GM23338 (cell line): ENCODE measurements around the gene LAPTM4A.

ENCODE experiments used
- CREB1 ChIP-seq: fragments of 250-450 bp; sonication (Bioruptor Pico); IDR thresholded peaks from 2 replicates; pipeline ENCODE4 v1.5.0; 2020; ENCODE audit warnings: low read depth, mild to moderate bottlenecking, moderate library complexity
- CTCF ChIP-seq, 2 experiments: fragments of 200-600 bp in 1 of 2; sonication (generic) in 1 of 2; conservative IDR thresholded peaks; 2 replicates each; pipeline versions ENCODE4 v1.5.1 to v1.6.1; 2016 to 2017; ENCODE audit warnings: antibody characterized with exemption in 2 of 2, low read depth in 2 of 2, mild to moderate bottlenecking in 2 of 2, moderate library complexity in 1 of 2
- EZH2 ChIP-seq: fragments of 200-600 bp; sonication (generic); IDR thresholded peaks from one replicate; pipeline ENCODE4 v1.8.0; 2017; ENCODE audit warnings: antibody characterized with exemption, mild to moderate bottlenecking, low read depth; ENCODE audit not compliant: unreplicated experiment
- EZH2phosphoT487 ChIP-seq: fragments of 200-600 bp; sonication (generic); IDR thresholded peaks from one replicate; pipeline ENCODE4 v1.8.1; 2018; ENCODE audit warnings: antibody characterized with exemption; ENCODE audit not compliant: unreplicated experiment
- JUNB ChIP-seq: IDR thresholded peaks from one replicate; pipeline ENCODE4 v1.6.1; 2016; ENCODE audit warnings: antibody characterized with exemption; ENCODE audit not compliant: unreplicated experiment
- NANOG ChIP-seq: IDR thresholded peaks from 2 replicates; pipeline ENCODE4 v1.6.1; 2016; ENCODE audit warnings: antibody characterized with exemption, borderline replicate concordance
- POLR2AphosphoS5 ChIP-seq: IDR thresholded peaks from 2 replicates; pipeline ENCODE4 v1.6.1; 2016; ENCODE audit warnings: antibody characterized with exemption, low read depth
- REST ChIP-seq: IDR thresholded peaks from one replicate; pipeline ENCODE4 v1.6.1; 2018; ENCODE audit warnings: antibody characterized with exemption; ENCODE audit not compliant: unreplicated experiment
- STAT1 ChIP-seq: IDR thresholded peaks from one replicate; pipeline ENCODE4 v1.6.1; 2016; ENCODE audit warnings: antibody characterized with exemption; ENCODE audit not compliant: unreplicated experiment

GRCh38 chr2:20005067-20005627, 46.3 kb downstream of the LAPTM4A start:
- no peak for TF ChIP-seq CTCF (conservative IDR thresholded peaks at IDR 0.05; ENCODE audit: low read depth in 2 of 2)
- no peak for TF ChIP-seq REST
- no peak for TF ChIP-seq CREB1
- TF ChIP-seq EZH2phosphoT487 = no peak
- no peak for TF ChIP-seq POLR2AphosphoS5
- TF ChIP-seq EZH2 = no peak
- no peak for TF ChIP-seq JUNB
- TF ChIP-seq NANOG = no peak
- TF ChIP-seq STAT1 = no peak
